ENCODE results near the gene BCO1.
"Not testable (repeated sequence)": the region's sequence is repeated elsewhere in the genome, so short reads cannot be mapped to it uniquely, and the experiment has no call there.

The BCO1 gene, protein sequence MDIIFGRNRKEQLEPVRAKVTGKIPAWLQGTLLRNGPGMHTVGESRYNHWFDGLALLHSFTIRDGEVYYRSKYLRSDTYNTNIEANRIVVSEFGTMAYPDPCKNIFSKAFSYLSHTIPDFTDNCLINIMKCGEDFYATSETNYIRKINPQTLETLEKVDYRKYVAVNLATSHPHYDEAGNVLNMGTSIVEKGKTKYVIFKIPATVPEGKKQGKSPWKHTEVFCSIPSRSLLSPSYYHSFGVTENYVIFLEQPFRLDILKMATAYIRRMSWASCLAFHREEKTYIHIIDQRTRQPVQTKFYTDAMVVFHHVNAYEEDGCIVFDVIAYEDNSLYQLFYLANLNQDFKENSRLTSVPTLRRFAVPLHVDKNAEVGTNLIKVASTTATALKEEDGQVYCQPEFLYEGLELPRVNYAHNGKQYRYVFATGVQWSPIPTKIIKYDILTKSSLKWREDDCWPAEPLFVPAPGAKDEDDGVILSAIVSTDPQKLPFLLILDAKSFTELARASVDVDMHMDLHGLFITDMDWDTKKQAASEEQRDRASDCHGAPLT

DNA sequence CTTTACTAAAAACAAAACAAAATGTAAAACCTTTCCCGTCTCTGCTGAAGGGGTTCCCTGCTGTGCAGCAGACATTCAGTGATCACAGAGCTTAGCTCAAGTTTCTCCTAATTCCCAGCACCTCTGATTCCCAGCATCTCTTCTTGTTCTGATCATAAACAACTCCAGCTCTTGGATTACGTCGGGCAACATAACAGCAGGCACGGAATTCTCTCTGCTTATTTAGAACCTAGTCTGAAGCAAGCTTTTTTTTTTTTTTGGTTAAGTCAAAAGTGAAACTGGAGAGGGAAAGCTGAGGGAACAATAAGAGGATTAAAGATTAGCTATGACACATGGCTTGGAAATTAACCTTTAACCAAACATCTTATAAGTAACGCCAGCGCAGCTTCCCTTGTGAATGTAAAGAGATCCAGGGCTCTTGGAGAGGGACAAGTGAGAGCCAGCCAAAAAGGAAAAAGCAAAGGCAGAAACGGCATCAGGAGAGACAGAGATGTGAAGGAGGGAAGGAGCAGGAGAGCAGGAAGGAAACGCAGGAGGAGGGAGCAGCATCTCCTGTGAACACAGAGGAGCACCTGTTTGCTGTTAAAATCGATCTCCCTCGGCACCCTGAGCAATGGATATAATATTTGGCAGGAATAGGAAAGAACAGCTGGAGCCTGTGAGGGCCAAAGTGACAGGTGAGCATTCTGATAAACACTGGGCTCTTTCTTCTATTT, at the start of gene BCO1:
Gene BCO1 (plus strand): TSS at position 394 of the 716 bp plus-strand sequence. CDS start 220 bp downstream, at position 614.
- no peak for DNase-seq (ENCODE audit: low read depth in 2 of 2, low spot score in 1 of 2)

DNA sequence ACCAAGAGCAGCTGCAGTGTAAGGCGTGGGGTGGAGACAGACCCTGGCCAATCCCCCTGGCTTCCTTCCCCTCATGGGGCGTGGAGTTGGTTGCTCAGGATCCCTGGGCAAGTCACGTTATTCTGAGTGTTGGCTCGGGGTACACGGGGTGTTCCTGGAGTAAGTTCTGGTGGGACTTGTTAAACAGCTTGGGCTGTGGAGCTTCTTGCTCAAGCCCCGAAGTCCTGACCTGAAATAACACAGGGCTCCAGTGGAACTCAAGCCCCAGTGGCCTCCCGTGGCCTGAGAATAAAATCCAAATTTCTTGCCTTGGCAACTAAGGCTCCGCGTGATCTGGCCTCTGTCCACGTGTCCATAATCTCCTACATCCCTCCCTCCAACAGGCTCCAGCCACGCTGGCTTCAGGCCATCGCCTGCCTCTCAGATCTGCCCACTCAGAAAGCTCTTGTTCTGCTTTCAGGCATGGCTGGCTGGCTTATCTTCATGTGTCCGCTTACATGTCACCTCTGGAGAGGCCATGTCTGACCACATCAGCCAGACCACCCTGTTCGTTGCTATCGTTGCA, 49.3 kb upstream of the BCO1 start:
- no peak for DNase-seq (ENCODE audit: low read depth in 2 of 2, low spot score in 1 of 2)

DNA sequence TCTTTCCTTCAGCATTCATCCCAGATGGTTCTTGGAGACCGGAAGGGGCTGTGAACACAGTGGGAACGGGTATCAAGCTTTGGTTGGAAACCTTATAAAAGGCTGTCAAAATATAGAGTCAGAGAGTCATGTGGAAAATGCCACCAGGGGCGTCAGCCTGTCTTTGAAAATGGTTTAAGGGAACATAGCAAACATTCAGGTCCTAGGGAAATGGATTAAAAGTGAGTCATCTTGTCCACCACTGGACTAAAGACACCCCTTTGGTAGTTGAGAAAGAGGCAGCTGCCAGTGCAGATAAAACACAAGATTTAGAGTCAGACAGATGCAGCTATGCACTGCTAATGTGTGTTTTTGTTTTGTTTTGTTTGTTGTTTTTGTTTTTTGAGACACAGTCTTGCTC, 47.8 kb upstream of the BCO1 start:
- DNase-seq (ENCODE audit: low read depth in 2 of 2, low spot score in 1 of 2) = no peak

DNA sequence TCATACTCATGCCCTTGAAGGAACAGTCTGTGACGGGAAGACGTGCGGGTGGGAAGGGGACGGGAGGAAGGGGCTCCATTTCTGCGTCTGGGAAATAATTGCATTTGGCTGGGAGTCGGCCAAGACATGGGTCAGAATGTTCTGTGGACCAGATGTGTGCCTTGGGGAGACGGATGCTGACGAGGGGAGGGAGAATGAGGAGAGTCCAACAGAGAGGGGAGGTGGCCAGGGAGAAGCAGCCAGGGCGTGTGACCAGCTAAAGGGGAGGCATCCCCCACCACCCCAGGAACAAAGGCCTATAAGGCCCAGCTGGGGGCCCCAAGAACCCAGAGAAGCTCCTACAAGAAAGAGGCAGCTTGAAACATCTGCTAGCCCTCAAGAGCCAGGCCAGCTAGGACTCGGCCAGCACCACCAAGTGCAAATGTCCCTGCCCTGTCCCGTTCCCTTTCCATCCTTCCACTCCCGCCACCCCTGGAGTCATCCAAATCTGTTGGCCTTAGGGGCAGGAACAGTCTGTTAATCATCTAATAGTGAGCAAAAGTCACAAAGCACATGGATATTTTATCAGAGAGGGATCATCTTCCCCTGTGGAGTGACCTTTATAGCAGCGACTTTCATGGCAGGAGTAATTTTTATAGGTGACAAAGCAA, 42.5 kb upstream of the BCO1 start:
- no peak for DNase-seq (ENCODE audit: low read depth in 2 of 2, low spot score in 1 of 2)

DNA sequence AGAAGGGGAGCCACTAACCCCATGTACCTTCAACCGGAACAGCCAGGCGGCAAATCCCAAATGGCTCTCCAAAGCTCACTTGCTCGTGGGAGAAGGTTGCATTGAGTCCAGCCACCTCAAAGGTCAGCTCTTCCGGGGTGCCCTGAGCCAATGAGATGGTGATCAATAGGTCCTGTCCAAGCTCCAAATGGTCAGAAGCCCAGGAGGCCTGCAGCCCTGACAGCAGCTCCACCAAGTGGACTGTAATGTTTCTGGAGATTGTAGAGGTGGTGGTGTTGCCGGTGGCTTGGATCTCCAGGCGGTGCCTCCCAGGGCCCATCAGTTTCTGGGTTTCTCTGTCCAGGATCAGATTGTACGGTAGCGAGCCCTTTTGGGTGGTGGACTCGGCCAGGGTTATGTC, 39.9 kb upstream of the BCO1 start:
- DNase-seq (ENCODE audit: low read depth in 2 of 2, low spot score in 1 of 2) = no peak

DNA sequence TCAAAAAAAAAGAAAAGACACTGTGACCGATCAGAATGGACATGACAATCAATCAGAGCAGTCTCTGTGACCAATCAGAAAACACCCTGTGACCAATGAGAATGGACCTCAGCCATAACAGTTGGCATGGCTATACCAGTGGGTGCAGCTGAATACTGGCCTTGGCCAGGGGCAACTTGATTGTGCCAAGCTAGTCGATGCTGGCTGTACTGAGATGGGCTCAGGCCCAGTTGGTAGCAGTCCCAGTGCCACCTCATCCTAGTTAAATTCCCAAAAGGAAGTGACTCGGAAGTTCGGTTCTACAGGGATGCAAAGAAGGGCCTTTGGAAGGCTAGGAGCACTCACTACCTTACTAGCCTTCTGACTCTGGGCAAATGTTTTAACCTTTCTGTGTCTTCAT, 37.2 kb upstream of the BCO1 start:
- DNase-seq (ENCODE audit: low read depth in 2 of 2, low spot score in 1 of 2) = no peak

DNA sequence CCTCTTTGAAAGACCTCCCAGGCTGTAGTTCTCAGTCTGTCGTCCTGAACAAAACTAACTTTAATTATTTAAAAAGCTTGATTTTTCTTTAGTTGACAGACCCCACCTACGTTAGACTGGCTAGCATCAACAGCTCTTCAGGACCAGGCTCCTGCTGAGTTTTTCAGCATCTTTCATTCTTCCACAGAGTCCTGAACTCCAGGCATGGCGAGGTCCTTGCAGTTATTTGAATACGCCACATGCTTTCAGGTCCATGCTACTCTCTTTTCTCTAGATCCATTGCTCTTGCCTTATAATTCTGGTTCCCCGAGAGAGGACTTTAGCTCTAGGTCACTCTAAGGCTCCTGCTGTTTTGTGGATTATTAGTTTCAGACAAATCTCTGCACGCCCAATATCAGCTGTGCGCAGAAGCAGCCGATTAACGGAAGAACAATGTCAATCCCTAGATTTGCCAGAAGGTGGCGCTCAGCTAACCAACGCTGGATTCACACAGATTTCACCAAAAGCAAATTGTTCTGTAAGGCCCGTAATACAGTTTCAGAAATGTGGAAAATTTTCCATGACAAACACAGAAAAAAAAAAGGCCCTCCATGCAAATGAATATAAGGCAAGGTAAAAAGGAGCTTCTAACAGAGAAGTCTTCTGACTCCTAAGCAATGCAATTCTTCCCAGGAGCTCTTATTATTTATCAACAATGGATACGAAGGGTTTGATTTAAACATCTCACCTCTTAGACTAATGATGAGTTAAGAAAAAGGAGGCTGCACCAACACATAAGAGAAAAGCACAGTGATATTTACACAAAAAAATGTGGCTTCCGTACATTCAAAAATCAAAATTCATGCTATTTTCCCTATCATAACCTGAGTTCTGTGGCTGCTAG, 33.5 kb upstream of the BCO1 start:
- DNase-seq (ENCODE audit: low read depth in 2 of 2, low spot score in 1 of 2) = peak in 1 of 2 donors; percentile 33

DNA sequence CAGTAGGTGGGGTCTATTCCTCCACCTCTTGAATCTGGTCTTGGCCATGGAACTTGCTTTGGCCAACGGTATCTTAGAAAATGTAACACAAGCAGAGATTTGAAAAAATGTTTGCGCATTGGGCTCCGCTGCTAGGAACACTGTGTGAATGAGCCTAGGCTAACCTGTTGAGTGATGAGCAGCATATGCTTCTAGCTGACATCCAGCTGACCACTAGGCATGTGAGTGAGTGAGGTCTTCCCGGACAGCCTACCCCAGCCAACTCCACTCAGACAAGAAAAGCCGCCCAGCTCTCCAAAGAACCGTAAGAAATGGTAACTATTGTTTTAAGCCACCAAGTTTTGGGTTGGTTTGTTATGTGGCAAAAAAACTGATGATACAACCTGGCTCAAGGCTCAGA, 31.4 kb upstream of the BCO1 start:
- no peak for DNase-seq (ENCODE audit: low read depth in 2 of 2, low spot score in 1 of 2)

DNA sequence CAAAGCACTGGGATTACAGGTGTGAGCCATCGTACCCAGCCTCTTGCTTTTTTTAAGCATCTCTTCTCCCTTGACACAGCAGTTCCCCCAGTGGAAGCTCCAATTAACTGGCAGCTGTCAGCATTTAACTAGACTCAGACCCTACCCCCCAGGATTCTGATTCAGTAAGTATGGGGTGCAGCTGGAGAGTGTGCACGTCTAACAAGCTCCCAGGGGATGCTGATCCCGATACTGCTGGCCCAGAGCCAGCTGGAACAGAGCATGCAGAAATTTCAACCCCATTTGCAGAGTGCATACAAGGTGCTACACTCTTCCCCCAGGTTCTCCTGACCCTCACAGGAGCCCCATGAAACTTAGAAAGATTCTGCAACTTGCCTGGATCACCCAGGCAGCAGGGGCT, 27.7 kb upstream of the BCO1 start:
- no peak for DNase-seq (ENCODE audit: low read depth in 2 of 2, low spot score in 1 of 2)

DNA sequence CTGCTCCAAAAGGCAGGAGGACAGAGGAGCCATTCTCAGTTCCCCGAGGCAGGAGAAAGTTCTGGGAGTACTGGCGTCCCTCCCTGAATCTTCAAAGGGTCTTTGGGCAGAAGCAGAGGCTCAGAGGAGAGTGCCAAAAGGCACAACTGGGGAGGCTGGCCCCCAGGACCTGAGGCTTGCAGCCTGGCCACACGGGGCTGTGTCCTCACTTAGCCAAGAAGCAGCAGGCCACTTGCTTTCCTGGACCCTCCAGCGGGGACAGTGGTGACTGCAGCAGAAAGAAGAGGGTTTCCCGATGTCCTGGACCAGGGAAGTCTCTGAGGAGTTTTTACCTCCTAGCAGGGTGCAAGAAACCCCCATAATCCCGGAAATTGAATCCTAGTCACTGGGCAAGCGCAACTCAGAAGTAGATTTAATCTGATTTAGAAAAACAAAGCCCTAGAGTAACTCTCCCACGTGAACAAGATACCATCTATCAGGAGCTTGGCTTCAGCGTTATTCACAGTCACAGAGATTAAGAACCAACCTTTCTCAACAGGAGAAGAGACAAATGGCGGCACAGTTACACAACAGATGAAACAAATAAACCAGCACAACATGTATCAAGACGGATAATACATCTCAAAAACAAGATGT, 25.5 kb upstream of the BCO1 start:
- DNase-seq (ENCODE audit: low read depth in 2 of 2, low spot score in 1 of 2) = no peak

DNA sequence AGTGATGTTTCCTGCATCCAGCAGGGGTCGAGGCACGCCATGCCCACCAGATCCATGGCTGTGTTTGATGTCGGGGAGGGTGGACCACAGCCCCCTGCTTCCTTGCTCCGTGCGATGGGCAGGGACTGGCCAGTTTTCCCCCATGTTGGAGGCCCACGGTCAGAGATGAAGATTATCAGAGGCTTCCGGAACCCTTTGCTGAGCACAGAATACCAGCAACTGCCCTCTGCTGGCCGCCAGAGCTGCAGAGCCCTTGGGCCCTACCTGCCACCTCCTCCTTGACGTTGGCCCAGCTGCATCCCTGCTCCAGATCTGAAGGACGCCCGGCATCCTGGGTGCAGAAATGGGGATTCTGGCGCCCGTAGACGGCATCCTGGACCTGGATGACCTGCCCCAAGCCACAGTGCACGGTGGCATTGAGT, 23.7 kb upstream of the BCO1 start:
- DNase-seq (ENCODE audit: low read depth in 2 of 2, low spot score in 1 of 2) = no peak

DNA sequence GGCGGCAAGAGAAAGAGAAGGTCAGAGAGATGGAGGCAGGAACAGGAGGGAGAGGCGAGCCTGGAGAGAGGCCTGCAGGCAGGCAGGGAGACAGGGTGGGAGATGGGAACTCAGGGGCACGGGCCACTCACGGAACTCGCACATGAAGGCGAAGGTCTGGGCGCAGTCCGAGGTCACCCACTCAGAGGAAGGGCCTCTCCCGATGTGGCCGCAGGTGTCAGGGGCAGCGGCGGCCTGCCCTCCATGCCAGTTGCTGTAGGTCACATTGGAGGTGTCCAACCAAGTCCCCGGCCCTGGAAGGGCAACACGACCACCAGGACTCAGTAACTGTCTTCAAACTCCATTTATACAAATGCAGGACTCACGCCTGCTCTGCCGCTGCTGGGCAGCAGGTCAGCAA, 22.4 kb upstream of the BCO1 start:
- no peak for DNase-seq (ENCODE audit: low read depth in 2 of 2, low spot score in 1 of 2)

DNA sequence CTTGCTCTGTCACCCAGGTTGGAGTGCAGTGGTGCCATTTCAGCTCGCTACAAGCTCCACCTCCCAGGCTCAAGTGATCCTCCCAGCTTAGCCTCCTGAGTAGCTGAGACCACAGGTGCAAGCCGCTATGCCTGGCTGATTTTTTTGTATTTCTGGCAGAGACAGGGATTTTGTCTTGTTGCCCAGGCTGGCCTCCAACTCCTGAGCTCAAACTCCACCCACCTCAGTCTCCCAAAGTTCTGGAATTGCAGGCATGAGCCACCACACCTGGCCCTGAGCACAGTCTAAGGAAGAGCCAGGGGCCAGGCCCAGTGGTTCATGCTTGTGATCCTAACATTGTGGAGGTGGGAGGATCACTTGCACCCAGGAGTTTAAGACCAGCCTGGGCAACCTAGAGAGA, 21.8 kb upstream of the BCO1 start:
- DNase-seq (ENCODE audit: low read depth in 2 of 2, low spot score in 1 of 2) = no peak

DNA sequence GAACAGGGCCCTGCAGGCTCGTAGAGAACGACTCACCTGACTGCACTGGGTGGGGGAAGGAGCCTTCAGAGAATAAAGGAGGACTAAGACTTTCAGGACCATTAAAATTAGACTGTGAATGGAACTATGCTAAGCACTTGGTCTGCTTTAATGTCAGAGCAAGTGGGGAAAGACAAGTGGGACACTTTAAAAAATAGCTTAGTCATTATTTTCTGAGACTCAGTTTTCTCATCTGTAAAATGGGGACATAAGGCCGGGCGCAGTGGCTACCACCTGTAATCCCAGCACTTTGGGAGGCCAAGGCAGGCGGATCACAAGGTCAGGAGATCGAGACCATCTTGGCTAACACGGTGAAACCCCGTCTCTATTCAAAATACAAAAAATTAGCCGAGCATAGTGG, 19.3 kb upstream of the BCO1 start:
- DNase-seq (ENCODE audit: low read depth in 2 of 2, low spot score in 1 of 2) = no peak

DNA sequence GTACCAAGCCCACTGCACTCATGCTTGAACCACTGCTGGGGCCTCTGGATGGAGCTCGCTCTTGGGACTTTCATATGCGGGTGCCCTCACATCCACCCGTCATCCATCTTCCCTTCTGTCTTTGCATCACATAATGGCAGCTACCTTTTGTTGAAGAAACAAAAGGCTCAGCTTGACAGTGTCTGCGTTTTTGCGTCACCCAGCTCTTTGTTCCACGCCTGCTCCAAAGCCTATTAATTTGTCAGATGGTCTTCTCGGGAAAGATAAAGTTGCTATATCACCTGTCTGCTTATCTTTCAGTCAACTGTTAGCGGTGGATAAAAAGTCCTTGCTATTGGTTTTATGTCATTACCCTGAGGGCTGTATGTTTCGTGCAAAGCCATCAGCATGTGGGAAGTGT, 18.1 kb upstream of the BCO1 start:
- DNase-seq (ENCODE audit: low read depth in 2 of 2, low spot score in 1 of 2) = no peak

DNA sequence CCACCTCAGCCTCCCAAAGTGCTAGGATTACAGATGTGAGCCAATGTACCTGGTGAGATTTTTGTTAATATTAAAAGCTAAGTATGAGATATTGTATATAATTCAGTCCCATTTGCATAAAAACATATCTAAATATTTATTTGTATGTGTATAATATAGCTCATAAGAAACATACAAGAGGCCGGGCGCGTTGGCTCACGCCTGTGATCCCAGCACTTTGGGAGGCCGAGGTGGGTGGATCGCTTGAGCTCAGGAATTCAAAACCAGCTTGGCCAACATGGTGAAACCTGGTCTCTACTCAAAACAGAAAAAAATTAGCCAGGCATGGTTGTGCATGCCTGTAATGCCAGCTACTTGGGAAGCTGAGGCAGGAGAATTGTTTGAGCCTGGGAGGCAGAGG, 16.8 kb upstream of the BCO1 start:
- DNase-seq (ENCODE audit: low read depth in 2 of 2, low spot score in 1 of 2) = no peak

DNA sequence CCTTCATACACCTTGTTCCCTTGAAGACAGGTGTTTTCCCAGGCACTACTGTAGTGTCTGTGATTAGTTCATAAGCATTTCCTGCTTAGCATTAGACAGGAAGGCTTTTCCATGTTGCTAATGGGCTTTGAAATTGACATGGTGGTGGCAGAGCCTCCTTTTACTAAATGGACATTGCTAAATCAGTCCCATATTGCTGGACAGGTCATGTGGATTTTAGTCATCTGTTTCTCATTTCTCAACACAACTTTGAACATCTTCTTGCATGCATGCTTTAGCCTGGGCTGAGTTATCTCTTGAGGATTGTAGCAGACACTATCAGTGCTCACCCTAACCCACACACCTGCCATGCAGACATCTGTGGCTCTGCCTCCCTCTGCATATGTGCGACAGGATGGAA, 13.7 kb upstream of the BCO1 start:
- no peak for DNase-seq (ENCODE audit: low read depth in 2 of 2, low spot score in 1 of 2)

DNA sequence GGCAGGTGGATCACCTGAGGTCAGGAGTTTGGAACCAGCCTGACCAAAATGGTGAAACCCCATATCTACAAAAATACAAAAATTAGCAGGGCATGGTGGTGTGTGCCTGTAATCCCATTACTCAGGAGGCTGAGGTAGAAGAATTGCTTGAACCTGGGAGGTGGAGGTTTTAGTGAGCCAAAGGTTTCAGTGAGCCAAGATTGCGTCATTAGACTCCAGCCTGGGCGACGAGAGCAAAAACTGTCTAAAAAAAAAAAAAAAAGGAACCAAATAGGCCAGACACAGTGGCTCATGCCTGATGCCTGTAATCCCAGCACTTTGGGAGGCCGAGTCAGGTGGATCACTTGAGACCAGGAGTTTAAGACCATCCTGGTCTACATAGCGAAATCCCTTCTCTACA, 12.8 kb upstream of the BCO1 start:
- not testable (repeated sequence) for DNase-seq (ENCODE audit: low read depth in 2 of 2, low spot score in 1 of 2)

DNA sequence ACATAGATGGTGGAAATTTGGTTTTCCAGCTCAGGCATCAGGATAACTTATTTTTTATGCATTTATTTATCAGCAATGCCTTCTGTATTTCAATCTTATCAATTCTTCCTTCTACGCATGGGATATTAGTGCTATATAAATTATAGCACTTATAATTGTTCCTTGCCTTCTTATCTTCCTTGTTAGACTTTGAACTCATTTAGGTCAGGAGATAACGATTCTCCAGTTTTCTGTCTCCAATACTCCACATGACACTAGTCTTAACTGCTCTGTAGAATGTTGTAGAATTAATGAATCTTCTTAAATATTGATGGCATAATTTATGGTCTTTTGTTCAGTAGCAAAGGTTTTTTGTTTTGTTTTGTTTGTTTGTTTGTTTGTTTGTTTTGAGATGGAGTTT, 10.7 kb upstream of the BCO1 start:
- no peak for DNase-seq (ENCODE audit: low read depth in 2 of 2, low spot score in 1 of 2)

DNA sequence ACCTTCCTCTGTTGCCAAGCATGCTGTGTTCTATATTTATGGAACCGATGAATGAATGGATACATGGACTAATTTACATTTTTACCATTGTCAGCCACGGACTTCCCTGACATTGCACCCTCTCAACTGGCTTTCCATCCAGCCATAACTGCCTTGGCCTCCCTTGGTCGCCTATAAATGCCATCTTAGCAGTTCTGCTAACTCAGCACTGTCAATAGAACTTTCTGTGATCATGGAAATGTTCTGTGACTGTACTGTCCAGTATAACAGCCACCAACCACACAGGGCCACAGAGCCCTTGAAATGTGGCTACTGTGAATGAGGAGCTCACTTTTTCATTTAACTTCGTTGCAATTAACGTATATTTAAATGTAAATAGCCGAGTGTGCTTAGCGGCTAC, 8.7 kb upstream of the BCO1 start:
- DNase-seq (ENCODE audit: low read depth in 2 of 2, low spot score in 1 of 2) = no peak
